BE2C (cell line): Measurements from ENCODE around the gene UGT2A1.

Experiments used
- DNase-seq: peaks from one replicate; pipeline ENCODE4 v3.0.0-alpha.2; 2020
- H3K27me3 ChIP-seq: fragments of 250-450 bp; sonication (Bioruptor Pico); 2 replicates; pipeline ENCODE4 v1.5.1; 2020; ENCODE audit warnings: mild to moderate bottlenecking
- H3K36me3 ChIP-seq: fragments of 250-450 bp; sonication (Bioruptor Pico); 2 replicates; pipeline ENCODE4 v1.5.1; 2020; ENCODE audit warnings: mild to moderate bottlenecking
- H3K4me1 ChIP-seq: fragments of 250-450 bp; sonication (Bioruptor Pico); 2 replicates; pipeline ENCODE4 v1.5.1; 2020
- H3K4me3 ChIP-seq: 2 replicates; pipeline ENCODE4 v1.5.1; 2011; ENCODE audit warnings: low read depth, low read length
- H3K9me3 ChIP-seq: fragments of 250-450 bp; sonication (Bioruptor Pico); 2 replicates; pipeline ENCODE4 v1.5.1; 2020
- CTCF ChIP-seq: IDR thresholded peaks from 2 replicates; pipeline ENCODE4 v1.5.1; 2012; ENCODE audit warnings: mild to moderate bottlenecking, low read depth, low read length

The UGT2A1 gene

GRCh38 chr4:69546134-69546765 is 106.8 kb downstream of the UGT2A1 start:
- Histone ChIP-seq H3K4me1 (no peaks in the 10 kb centered on the region), H3K27me3 (no peaks in the 10 kb centered on the region), H3K4me3 (no peak overlapping the region), H3K9me3 (no peaks in the 10 kb centered on the region), H3K36me3 (no peaks in the 10 kb centered on the region)
- no peak for DNase-seq
- TF ChIP-seq CTCF: no peak
